Endodermal cell (in vitro differentiated cells): ENCODE results near the gene APBA2. TPM values are rescaled to one million over a fixed set of nuclear protein-coding genes. Genes with fewer than 3 reads are reported as not detected.

ENCODE experiments used
- DNase-seq: peaks from one replicate; pipeline ENCODE4 v3.0.0-alpha.2; 2017
- H3K27ac ChIP-seq: 2 replicates; pipeline ENCODE4 v1.5.1; 2013; ENCODE audit warnings: mild to moderate bottlenecking, low read depth, low read length, moderate library complexity
- H3K27me3 ChIP-seq: 2 replicates; pipeline ENCODE4 v1.6.1; 2013; ENCODE audit warnings: mild to moderate bottlenecking, low read length, moderate library complexity; ENCODE audit not compliant: insufficient read depth, control insufficient read depth, poor library complexity, severe bottlenecking
- H3K36me3 ChIP-seq: 2 replicates; pipeline ENCODE4 v1.7.0; 2013; ENCODE audit warnings: mild to moderate bottlenecking, low read length, moderate library complexity; ENCODE audit not compliant: control insufficient read depth, insufficient read depth
- H3K4me1 ChIP-seq: one replicate; pipeline ENCODE4 v1.7.0; 2013; ENCODE audit warnings: low read length; ENCODE audit not compliant: control insufficient read depth, insufficient read depth
- H3K4me3 ChIP-seq: 2 replicates; pipeline ENCODE4 v1.5.1; 2013; ENCODE audit warnings: mild to moderate bottlenecking, low read length, moderate library complexity
- H3K9ac ChIP-seq: 2 replicates; pipeline ENCODE4 v1.6.1; 2013; ENCODE audit warnings: mild to moderate bottlenecking, low read length, moderate library complexity; ENCODE audit not compliant: poor library complexity, severe bottlenecking; ENCODE audit errors: extremely low read depth
- H3K9me3 ChIP-seq: 2 replicates; pipeline ENCODE4 v1.6.1; 2013; ENCODE audit warnings: mild to moderate bottlenecking, low read length, moderate library complexity; ENCODE audit not compliant: control insufficient read depth
- H3K27ac Mint-ChIP-seq: 2 replicates; pipeline ENCODE4 v1.8.0; 2020; ENCODE audit warnings: mixed read lengths
- H3K27me3 Mint-ChIP-seq: 2 replicates; pipeline ENCODE4 v1.8.0; 2021; ENCODE audit warnings: mild to moderate bottlenecking, mixed read lengths; ENCODE audit not compliant: insufficient read depth
- H3K36me3 Mint-ChIP-seq: 2 replicates; pipeline ENCODE4 v1.8.0; 2020; ENCODE audit warnings: low read depth, mixed read lengths
- H3K4me1 Mint-ChIP-seq: 2 replicates; pipeline ENCODE4 v1.8.0; 2020; ENCODE audit warnings: mixed read lengths
- H3K4me3 Mint-ChIP-seq: 2 replicates; pipeline ENCODE4 v1.8.0; 2020; ENCODE audit warnings: mild to moderate bottlenecking, moderate library complexity, mixed read lengths
- H3K9me3 Mint-ChIP-seq: 2 replicates; pipeline ENCODE4 v1.8.0; 2020; ENCODE audit warnings: mild to moderate bottlenecking, mixed read lengths
- whole genome bisulfite sequencing, 2 experiments: methylation state at CpG; one replicate each; pipeline versions ENCODE4 v1.1.5 to v1.1.7; 2013; ENCODE audit warnings: missing lambda C conversion rate in 2 of 2, mixed read lengths in 1 of 2; ENCODE audit not compliant: insufficient coverage in 1 of 2, insufficient read length in 1 of 2; 5-methylcytosine and 5-hydroxymethylcytosine counted together
- total RNA-seq, 2 donors: library from RNA; stranded (reverse); fragmentation: NEBNext Ultra II Directional in 1 of 2; extraction: Animal tissue kit (Norgen Biotek cat#: 25700) in 1 of 2; gene quantifications; 2 replicates in 1 of 2; 3 replicates in 1 of 2; pipeline ENCODE4 v1.2.1, GENCODE V29; 2021
- TF ChIP-seq, protein P1 (sequence below): fragments of 200-600 bp; sonication (generic); conservative IDR thresholded peaks from 2 replicates; pipeline ENCODE4 v1.5.0; 2021; ENCODE audit warnings: antibody characterized with exemption, mild to moderate bottlenecking

Gene APBA2
- total RNA-seq, 2 donors from 2014 or later, result 27.1 to 27.3 TPM

DNA sequence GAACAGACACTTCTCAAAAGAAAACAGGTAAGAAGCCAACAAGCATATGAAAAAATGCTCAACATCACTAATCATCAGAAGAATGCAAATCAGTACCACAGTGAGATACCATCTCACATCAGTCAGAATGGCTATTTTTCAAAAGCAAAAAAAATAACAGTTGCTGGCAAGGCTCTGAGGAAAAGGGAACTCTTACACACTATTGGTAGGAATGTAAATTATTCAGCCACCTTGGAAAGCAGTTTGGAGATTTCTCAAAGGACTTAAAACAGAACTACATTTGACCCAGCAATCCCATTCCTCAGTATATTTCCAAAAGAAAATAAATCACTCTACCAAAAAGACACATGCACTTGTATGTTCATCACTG lies 95.6 kb downstream of the APBA2 start:
- H3K4me3 Mint-ChIP-seq, result no peak overlapping the region
- no peak overlapping the region for H3K27ac Mint-ChIP-seq
- no peak for DNase-seq
- no peaks in the 10 kb centered on the region for H3K27me3 Mint-ChIP-seq
- Histone ChIP-seq H3K4me3 (no peak overlapping the region), H3K27me3 (no peaks in the 10 kb centered on the region), H3K9me3 (no peaks in the 10 kb centered on the region), H3K9ac (no peak overlapping the region), H3K4me1 (no peaks in the 10 kb centered on the region), H3K27ac (no peak overlapping the region), H3K36me3 (no peaks in the 10 kb centered on the region)
- TF ChIP-seq, protein P1, sequence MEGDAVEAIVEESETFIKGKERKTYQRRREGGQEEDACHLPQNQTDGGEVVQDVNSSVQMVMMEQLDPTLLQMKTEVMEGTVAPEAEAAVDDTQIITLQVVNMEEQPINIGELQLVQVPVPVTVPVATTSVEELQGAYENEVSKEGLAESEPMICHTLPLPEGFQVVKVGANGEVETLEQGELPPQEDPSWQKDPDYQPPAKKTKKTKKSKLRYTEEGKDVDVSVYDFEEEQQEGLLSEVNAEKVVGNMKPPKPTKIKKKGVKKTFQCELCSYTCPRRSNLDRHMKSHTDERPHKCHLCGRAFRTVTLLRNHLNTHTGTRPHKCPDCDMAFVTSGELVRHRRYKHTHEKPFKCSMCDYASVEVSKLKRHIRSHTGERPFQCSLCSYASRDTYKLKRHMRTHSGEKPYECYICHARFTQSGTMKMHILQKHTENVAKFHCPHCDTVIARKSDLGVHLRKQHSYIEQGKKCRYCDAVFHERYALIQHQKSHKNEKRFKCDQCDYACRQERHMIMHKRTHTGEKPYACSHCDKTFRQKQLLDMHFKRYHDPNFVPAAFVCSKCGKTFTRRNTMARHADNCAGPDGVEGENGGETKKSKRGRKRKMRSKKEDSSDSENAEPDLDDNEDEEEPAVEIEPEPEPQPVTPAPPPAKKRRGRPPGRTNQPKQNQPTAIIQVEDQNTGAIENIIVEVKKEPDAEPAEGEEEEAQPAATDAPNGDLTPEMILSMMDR, result no peak
- peaks cover 4% of the 10 kb centered on the region for H3K4me1 Mint-ChIP-seq
- H3K36me3 Mint-ChIP-seq, result no peaks in the 10 kb centered on the region
- no peaks in the 10 kb centered on the region for H3K9me3 Mint-ChIP-seq

DNA sequence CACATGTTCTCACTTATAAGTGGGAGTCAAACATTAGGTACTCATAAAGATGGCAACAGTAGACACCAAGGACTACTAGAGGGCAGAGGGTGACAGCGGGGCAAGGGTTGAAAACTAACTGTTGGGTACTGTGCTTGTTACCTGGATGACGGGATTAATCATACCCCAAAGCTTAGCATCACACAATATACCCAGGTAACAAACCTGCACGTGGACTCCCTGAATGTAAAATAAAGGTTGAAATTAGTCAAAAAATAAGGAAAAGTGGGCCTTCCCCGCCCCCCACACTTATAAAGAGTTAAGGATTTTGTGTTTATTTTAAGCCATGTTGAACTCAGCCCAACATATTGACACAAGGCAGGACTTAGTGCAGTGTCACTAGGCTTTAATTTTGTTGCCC lies 96.1 kb downstream of the APBA2 start:
- no peaks in the 10 kb centered on the region for H3K4me1 ChIP-seq
- no peak overlapping the region for H3K4me3 ChIP-seq
- H3K4me3 Mint-ChIP-seq, result no peak overlapping the region
- TF ChIP-seq, protein P1, result no peak
- no peaks in the 10 kb centered on the region for H3K36me3 ChIP-seq
- H3K9ac ChIP-seq, result no peak overlapping the region
- H3K27me3 ChIP-seq, result no peaks in the 10 kb centered on the region
- DNase-seq, result peak; percentile 5
- WGBS, 2 experiments, result 91 to 100% methylated on average over 1 to 4 of the region's 4 CpGs
- H3K27me3 Mint-ChIP-seq, result no peaks in the 10 kb centered on the region
- H3K4me1 Mint-ChIP-seq, result peaks cover 4% of the 10 kb centered on the region
- H3K9me3 ChIP-seq, result no peaks in the 10 kb centered on the region
- no peaks in the 10 kb centered on the region for H3K9me3 Mint-ChIP-seq
- no peak overlapping the region for H3K27ac ChIP-seq
- H3K27ac Mint-ChIP-seq, result no peak overlapping the region
- no peaks in the 10 kb centered on the region for H3K36me3 Mint-ChIP-seq

DNA sequence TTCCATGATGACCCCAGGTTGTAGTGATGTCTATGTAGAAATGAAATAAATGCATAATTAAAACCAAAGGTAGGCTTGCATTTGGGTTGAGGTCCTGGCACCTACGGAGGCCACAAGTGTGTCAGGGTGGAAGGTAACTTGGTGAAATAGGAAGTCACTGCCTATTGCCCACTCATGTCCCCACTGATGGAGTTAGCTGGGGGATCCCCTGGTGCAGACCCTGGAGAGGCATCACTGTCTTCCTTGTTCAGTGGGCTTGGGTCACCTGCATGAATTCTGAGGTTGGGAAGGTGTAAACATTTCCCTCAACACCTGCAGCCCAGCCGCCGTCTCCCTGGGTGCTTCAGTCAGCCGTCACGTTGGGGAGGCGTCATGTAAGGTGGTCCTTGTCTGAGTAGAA lies 97.1 kb downstream of the APBA2 start:
- Mint-ChIP-seq H3K4me1 (peaks cover 4% of the 10 kb centered on the region), H3K27ac (no peak overlapping the region)
- no peaks in the 10 kb centered on the region for H3K27me3 ChIP-seq

More for the DNA sequence above, 97.1 kb downstream of the APBA2 start:
- Histone ChIP-seq H3K27ac (no peak overlapping the region), H3K4me1 (no peaks in the 10 kb centered on the region), H3K4me3 (no peak overlapping the region), H3K36me3 (no peaks in the 10 kb centered on the region), H3K9me3 (no peaks in the 10 kb centered on the region), H3K9ac (no peak overlapping the region)
- Mint-ChIP-seq H3K36me3 (peaks cover 3% of the 10 kb centered on the region), H3K4me3 (no peak overlapping the region), H3K27me3 (no peaks in the 10 kb centered on the region), H3K9me3 (no peaks in the 10 kb centered on the region)
- TF ChIP-seq, protein P1, result no peak
- peak; percentile 7 for DNase-seq
- 90 to 100% methylated on average over 4 to 6 of the region's 6 CpGs for WGBS, 2 experiments
